HG03520 (cell line): Measurements from ENCODE around the gene MOXD1.
A peak's percentile ranks its signal among the peaks of the same experiment; 100 is the strongest.
"Not testable (repeated sequence)": the region's sequence is repeated elsewhere in the genome, so short reads cannot be mapped to it uniquely, and the experiment has no call there.

Experiments
- ATAC-seq: cut with Tn5 transposase; IDR thresholded peaks from one replicate; pipeline ENCODE4 v1.9.1; 2021; ENCODE audit warnings: mild to moderate bottlenecking, moderate library complexity; ENCODE audit not compliant: unreplicated experiment

Gene MOXD1

GRCh38 chr6:132357120-132357519, 44.2 kb downstream of the MOXD1 start:
- ATAC-seq, result no peak

- no peak for ATAC-seq
Measured at GRCh38 chr6:132354517-132355167, 46.6 kb downstream of the MOXD1 start.

- not testable (repeated sequence) for ATAC-seq
Measured at GRCh38 chr6:132351986-132352385, 49.3 kb downstream of the MOXD1 start.

- no peak for ATAC-seq
Measured at GRCh38 chr6:132348231-132348630, 53.0 kb downstream of the MOXD1 start.

- ATAC-seq, result no peak
Measured at GRCh38 chr6:132344811-132345210, 56.5 kb downstream of the MOXD1 start.

GRCh38 chr6:132341646-132342045, 59.6 kb downstream of the MOXD1 start:
- ATAC-seq, result no peak

GRCh38 chr6:132334521-132334885, 66.8 kb downstream of the MOXD1 start:
- no peak for ATAC-seq

GRCh38 chr6:132333639-132334520, 67.4 kb downstream of the MOXD1 start:
- no peak for ATAC-seq

- ATAC-seq, result no peak
Measured at GRCh38 chr6:132330759-132331158, 70.5 kb downstream of the MOXD1 start.

GRCh38 chr6:132322398-132322797, 78.9 kb downstream of the MOXD1 start:
- ATAC-seq, result no peak

- no peak for ATAC-seq
Measured at GRCh38 chr6:132320007-132320406, 81.3 kb downstream of the MOXD1 start.

GRCh38 chr6:132316970-132317369, 84.3 kb downstream of the MOXD1 start:
- ATAC-seq, result no peak

- peak; percentile 94 for ATAC-seq
Measured at GRCh38 chr6:132314432-132314831, 86.8 kb downstream of the MOXD1 start.

- ATAC-seq, result no peak
Measured at GRCh38 chr6:132310921-132311320, 90.4 kb downstream of the MOXD1 start.

- ATAC-seq, result not testable (repeated sequence)
Measured at GRCh38 chr6:132310151-132310550, 91.1 kb downstream of the MOXD1 start.

GRCh38 chr6:132304891-132305305, 96.4 kb downstream of the MOXD1 start:
- no peak for ATAC-seq

GRCh38 chr6:132300323-132300949, 100.8 kb downstream of the MOXD1 start:
- peak; percentile 83 for ATAC-seq

- ATAC-seq, result peak; percentile 51
Measured at GRCh38 chr6:132298344-132298949, 102.8 kb downstream of the MOXD1 start.

- ATAC-seq, result no peak
Measured at GRCh38 chr6:132289756-132290155, 111.5 kb downstream of the MOXD1 start.

GRCh38 chr6:132287101-132287500, 114.2 kb downstream of the MOXD1 start:
- no peak for ATAC-seq

- ATAC-seq, result no peak
Measured at GRCh38 chr6:132286298-132287019, 114.8 kb downstream of the MOXD1 start.
